ENCODE data around the gene ADCY4. TPM values are rescaled to one million over a fixed set of nuclear protein-coding genes. Genes with fewer than 3 reads are reported as not detected.

Gene ADCY4
- total and polyA plus RNA-seq, 2 of the 8 experiments (the other 6 are each of a cell fraction or from before 2014, with no cell fraction given): 0.27 to 0.35 TPM

- TF ChIP-seq CTCF (IDR thresholded peaks at IDR 0.05; ENCODE audit: control extremely low read depth in 1 of 3, insufficient read depth in 1 of 3, low read depth in 1 of 3, low read length in 3 of 3): no peak
- no peak for TF ChIP-seq CHD1 (IDR thresholded peaks at IDR 0.05; ENCODE audit: low read depth, low read length)
- no peak for TF ChIP-seq KDM5A (IDR thresholded peaks at IDR 0.05; ENCODE audit: low read length)
- no peak for TF ChIP-seq SP1 (IDR thresholded peaks at IDR 0.05; ENCODE audit: low read depth, low read length)
- no peak for TF ChIP-seq ASH2L (IDR thresholded peaks at IDR 0.05; ENCODE audit: low read length)
Observed at GRCh38 chr14:24316597-24316950, 18.3 kb downstream of the ADCY4 start (continued).
